Type B pancreatic cell (in vitro differentiated cells): ENCODE results near the gene STARD13. TPM values are rescaled to one million over a fixed set of nuclear protein-coding genes. Genes with fewer than 3 reads are reported as not detected.

Experiments
- DNase-seq: peaks from one replicate; pipeline ENCODE4 v3.0.0; 2021; ENCODE audit warnings: mixed read lengths; ENCODE audit not compliant: unreplicated experiment; ENCODE audit errors: extremely low spot score
- H3K27ac Mint-ChIP-seq: 2 replicates; pipeline ENCODE4 v1.8.0; 2021; ENCODE audit warnings: mild to moderate bottlenecking, mixed read lengths
- H3K27me3 Mint-ChIP-seq: 2 replicates; pipeline ENCODE4 v1.8.0; 2021; ENCODE audit warnings: mixed read lengths
- H3K36me3 Mint-ChIP-seq: 2 replicates; pipeline ENCODE4 v1.8.0; 2021; ENCODE audit warnings: mixed read lengths
- H3K4me1 Mint-ChIP-seq: one replicate; pipeline ENCODE4 v1.8.0; 2021; ENCODE audit warnings: mixed read lengths; ENCODE audit not compliant: unreplicated experiment
- H3K4me3 Mint-ChIP-seq: 2 replicates; pipeline ENCODE4 v1.8.0; 2021; ENCODE audit warnings: mild to moderate bottlenecking, mixed read lengths
- H3K9me3 Mint-ChIP-seq: 2 replicates; pipeline ENCODE4 v1.8.0; 2021; ENCODE audit warnings: mixed read lengths
- total RNA-seq: library from RNA; stranded (reverse); gene quantifications from 2 replicates; pipeline ENCODE4 v1.2.1, GENCODE V29; 2021; ENCODE audit warnings: low replicate concordance
- TF ChIP-seq, protein P1 (sequence below): fragments of 200-600 bp; sonication (generic); conservative IDR thresholded peaks from 2 replicates; pipeline ENCODE4 v1.5.0; 2021; ENCODE audit warnings: antibody characterized with exemption, mild to moderate bottlenecking

Gene STARD13
- total RNA-seq, 1 donor from 2014 or later, result 12.1 TPM

- Mint-ChIP-seq H3K36me3 (peaks cover 4% of the 10 kb centered on the region), H3K4me3 (no peak overlapping the region), H3K27ac (no peak overlapping the region), H3K9me3 (no peaks in the 10 kb centered on the region), H3K4me1 (peaks cover 5% of the 10 kb centered on the region), H3K27me3 (no peaks in the 10 kb centered on the region)
- DNase-seq, result no peak
- TF ChIP-seq, protein P1, sequence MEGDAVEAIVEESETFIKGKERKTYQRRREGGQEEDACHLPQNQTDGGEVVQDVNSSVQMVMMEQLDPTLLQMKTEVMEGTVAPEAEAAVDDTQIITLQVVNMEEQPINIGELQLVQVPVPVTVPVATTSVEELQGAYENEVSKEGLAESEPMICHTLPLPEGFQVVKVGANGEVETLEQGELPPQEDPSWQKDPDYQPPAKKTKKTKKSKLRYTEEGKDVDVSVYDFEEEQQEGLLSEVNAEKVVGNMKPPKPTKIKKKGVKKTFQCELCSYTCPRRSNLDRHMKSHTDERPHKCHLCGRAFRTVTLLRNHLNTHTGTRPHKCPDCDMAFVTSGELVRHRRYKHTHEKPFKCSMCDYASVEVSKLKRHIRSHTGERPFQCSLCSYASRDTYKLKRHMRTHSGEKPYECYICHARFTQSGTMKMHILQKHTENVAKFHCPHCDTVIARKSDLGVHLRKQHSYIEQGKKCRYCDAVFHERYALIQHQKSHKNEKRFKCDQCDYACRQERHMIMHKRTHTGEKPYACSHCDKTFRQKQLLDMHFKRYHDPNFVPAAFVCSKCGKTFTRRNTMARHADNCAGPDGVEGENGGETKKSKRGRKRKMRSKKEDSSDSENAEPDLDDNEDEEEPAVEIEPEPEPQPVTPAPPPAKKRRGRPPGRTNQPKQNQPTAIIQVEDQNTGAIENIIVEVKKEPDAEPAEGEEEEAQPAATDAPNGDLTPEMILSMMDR, result no peak
Observed at GRCh38 chr13:33172911-33173310, 112.6 kb downstream of the STARD13 start.

GRCh38 chr13:33172400-33172799 is 113.2 kb downstream of the STARD13 start:
- no peak overlapping the region for H3K4me3 Mint-ChIP-seq
- peaks cover 5% of the 10 kb centered on the region for H3K4me1 Mint-ChIP-seq
- TF ChIP-seq, protein P1, result no peak
- no peak for DNase-seq
- no peaks in the 10 kb centered on the region for H3K9me3 Mint-ChIP-seq
- H3K27me3 Mint-ChIP-seq, result no peaks in the 10 kb centered on the region
- H3K27ac Mint-ChIP-seq, result no peak overlapping the region
- H3K36me3 Mint-ChIP-seq, result peaks cover 4% of the 10 kb centered on the region

DNA sequence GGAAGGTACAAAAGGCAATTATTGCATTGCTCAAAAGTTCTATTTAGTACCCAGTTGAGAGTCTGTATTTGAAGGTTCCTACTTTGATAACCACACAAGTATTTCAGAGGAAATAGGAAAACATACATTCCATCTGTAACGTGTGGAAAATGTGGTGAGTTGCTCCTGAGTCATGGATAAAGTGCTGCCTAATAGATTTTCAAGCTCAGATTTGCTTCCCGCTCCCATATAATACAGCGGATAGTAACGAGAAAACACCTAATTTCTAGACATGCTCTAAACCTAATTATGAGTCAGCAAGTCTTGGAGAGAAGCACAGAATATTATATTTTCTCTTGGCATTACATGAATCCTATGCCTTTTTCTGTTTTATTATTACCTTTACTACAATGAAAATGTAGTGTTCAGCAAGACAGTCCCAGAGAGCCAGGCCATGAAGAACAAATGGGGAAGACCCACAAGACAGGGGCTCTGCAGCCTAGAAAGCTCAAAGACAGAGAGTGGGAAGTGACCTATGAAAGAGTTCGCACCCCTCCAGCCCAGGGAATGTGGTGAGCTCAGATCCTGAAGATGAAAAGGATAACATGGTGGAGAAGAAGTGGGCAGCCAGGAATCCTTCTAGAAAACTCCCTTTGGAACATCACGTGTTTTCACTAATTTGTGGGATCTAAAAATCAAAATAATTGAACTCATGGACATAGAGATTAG is 116.1 kb downstream of the STARD13 start:
- no peak overlapping the region for H3K4me3 Mint-ChIP-seq
- no peaks in the 10 kb centered on the region for H3K4me1 Mint-ChIP-seq

GRCh38 chr13:33168321-33168960 is 117.1 kb downstream of the STARD13 start:
- TF ChIP-seq, protein P1, result no peak
- Mint-ChIP-seq H3K4me1 (no peaks in the 10 kb centered on the region), H3K27ac (no peak overlapping the region), H3K36me3 (peaks cover 7% of the 10 kb centered on the region), H3K4me3 (no peak overlapping the region), H3K27me3 (no peaks in the 10 kb centered on the region), H3K9me3 (no peaks in the 10 kb centered on the region)
- DNase-seq, result no peak

More for the DNA sequence above, 116.1 kb downstream of the STARD13 start:
- TF ChIP-seq, protein P1, result no peak
- no peak for DNase-seq
- peaks cover 3% of the 10 kb centered on the region for H3K36me3 Mint-ChIP-seq
- H3K27me3 Mint-ChIP-seq, result no peaks in the 10 kb centered on the region
- no peak overlapping the region for H3K27ac Mint-ChIP-seq
- H3K9me3 Mint-ChIP-seq, result no peaks in the 10 kb centered on the region

- no peak overlapping the region for H3K27ac Mint-ChIP-seq
Observed at GRCh38 chr13:33167491-33167890, 118.1 kb downstream of the STARD13 start.

More at GRCh38 chr13:33167491-33167890, 118.1 kb downstream of the STARD13 start:
- Mint-ChIP-seq H3K9me3 (no peaks in the 10 kb centered on the region), H3K36me3 (peaks cover 11% of the 10 kb centered on the region), H3K27me3 (no peaks in the 10 kb centered on the region), H3K4me3 (no peak overlapping the region), H3K4me1 (no peaks in the 10 kb centered on the region)
- no peak for DNase-seq
- TF ChIP-seq, protein P1, result no peak
